Activated T-helper 17 cell treated with anti-CD3 and anti-CD28 coated beads, Interleukin-2, amount 50 U/mL, for 72 hours (primary cell): ENCODE results near the gene ARL8A. TPM values are rescaled to one million over a fixed set of nuclear protein-coding genes. Genes with fewer than 3 reads are reported as not detected.
"Not testable (repeated sequence)": the region's sequence is repeated elsewhere in the genome, so short reads cannot be mapped to it uniquely, and the experiment has no call there.

ENCODE experiments used
- ATAC-seq: fragments of 150-1000 bp; cut with Tn5 transposase; replicated peaks from 2 replicates; pipeline ENCODE4 v1.10.0; 2021; ENCODE audit warnings: mild to moderate bottlenecking, moderate library complexity
- H3K27ac Mint-ChIP-seq: one replicate; pipeline ENCODE4 v1.8.0; 2022; ENCODE audit warnings: mixed read lengths
- H3K27me3 Mint-ChIP-seq: one replicate; pipeline ENCODE4 v1.8.0; 2022; ENCODE audit warnings: mixed read lengths
- H3K36me3 Mint-ChIP-seq: one replicate; pipeline ENCODE4 v1.8.0; 2022; ENCODE audit warnings: low read depth, mild to moderate bottlenecking, mixed read lengths
- H3K4me1 Mint-ChIP-seq: one replicate; pipeline ENCODE4 v1.8.0; 2022; ENCODE audit warnings: mixed read lengths
- H3K4me3 Mint-ChIP-seq: one replicate; pipeline ENCODE4 v1.8.0; 2022; ENCODE audit warnings: mild to moderate bottlenecking, mixed read lengths
- H3K9me3 Mint-ChIP-seq: one replicate; pipeline ENCODE4 v1.8.0; 2022; ENCODE audit warnings: mixed read lengths
- total RNA-seq, 2 donors: library from RNA; stranded (reverse); gene quantifications; one replicate each; pipeline ENCODE4 v1.2.3, GENCODE V29; 2022

ARL8A gene
- total RNA-seq, 2 donors from 2014 or later = 43.6 to 51.4 TPM

DNA sequence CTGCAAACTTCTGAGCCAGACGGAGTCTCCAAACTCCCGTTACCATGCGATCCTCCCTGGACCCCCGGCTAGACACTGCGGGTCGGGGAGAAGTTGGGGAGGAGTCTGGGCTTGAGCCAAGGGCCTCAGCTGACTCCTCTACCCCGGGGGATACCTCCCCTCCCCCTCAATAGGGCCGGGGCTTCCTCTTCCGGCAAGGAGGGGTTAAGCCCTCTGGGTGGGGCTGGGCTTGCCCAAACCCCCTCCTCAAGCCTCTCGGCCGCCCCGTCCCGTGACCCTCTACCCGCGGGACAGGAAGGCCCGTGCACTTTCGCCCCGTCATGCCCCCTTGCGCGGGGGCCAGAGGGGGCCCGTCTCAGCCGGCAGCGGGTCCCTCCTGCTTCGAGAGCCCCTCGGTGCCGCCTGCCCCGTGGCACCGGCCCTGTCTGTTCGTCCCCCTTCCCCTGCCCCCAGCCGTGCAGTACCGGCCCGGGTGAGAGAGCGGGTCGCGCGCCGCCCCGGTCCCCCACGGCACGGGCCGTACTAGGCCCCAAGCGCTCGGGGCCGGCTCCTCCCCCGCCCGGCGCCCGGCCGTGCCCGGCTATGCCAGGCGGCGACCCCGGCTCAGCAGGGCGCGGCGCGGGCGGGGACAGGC, 652 bp downstream of the ARL8A start:
- H3K27ac Mint-ChIP-seq = peak overlapping the region; percentile 98
- peak overlapping the region; percentile 97 for H3K4me3 Mint-ChIP-seq
- peaks cover 31% of the 10 kb centered on the region for H3K36me3 Mint-ChIP-seq
- peak; percentile 60 for ATAC-seq
- no peaks in the 10 kb centered on the region for H3K27me3 Mint-ChIP-seq
- no peaks in the 10 kb centered on the region for H3K9me3 Mint-ChIP-seq
- peaks cover 10% of the 10 kb centered on the region for H3K4me1 Mint-ChIP-seq

GRCh38 chr1:202143011-202143767, 1.3 kb downstream of the ARL8A start:
- peak overlapping the region; percentile 97 for H3K4me3 Mint-ChIP-seq
- no peaks in the 10 kb centered on the region for H3K27me3 Mint-ChIP-seq
- H3K27ac Mint-ChIP-seq = peak overlapping the region; percentile 98
- ATAC-seq = peak; percentile 9
- H3K36me3 Mint-ChIP-seq = peaks cover 31% of the 10 kb centered on the region
- H3K9me3 Mint-ChIP-seq = no peaks in the 10 kb centered on the region
- H3K4me1 Mint-ChIP-seq = peaks cover 10% of the 10 kb centered on the region

GRCh38 chr1:202141468-202141867, 3.1 kb downstream of the ARL8A start:
- not testable (repeated sequence) for ATAC-seq, H3K9me3 Mint-ChIP-seq, H3K27me3 Mint-ChIP-seq, H3K4me1 Mint-ChIP-seq
- peak overlapping the region; percentile 97 for H3K4me3 Mint-ChIP-seq
- H3K27ac Mint-ChIP-seq = peak overlapping the region; percentile 65
- H3K36me3 Mint-ChIP-seq = peaks cover 27% of the 10 kb centered on the region

- no peaks in the 10 kb centered on the region for H3K9me3 Mint-ChIP-seq
- no peak for ATAC-seq
- H3K4me1 Mint-ChIP-seq = peaks cover 7% of the 10 kb centered on the region
- no peak overlapping the region for H3K27ac Mint-ChIP-seq
- H3K4me3 Mint-ChIP-seq = no peak overlapping the region
- peaks cover 29% of the 10 kb centered on the region for H3K36me3 Mint-ChIP-seq
- H3K27me3 Mint-ChIP-seq = no peaks in the 10 kb centered on the region
Measured at GRCh38 chr1:202140833-202141232, 3.7 kb downstream of the ARL8A start.

GRCh38 chr1:202135221-202135721, 9.3 kb downstream of the ARL8A start:
- Mint-ChIP-seq H3K27me3 (no peaks in the 10 kb centered on the region), H3K36me3 (peaks cover 63% of the 10 kb centered on the region), H3K27ac (no peak overlapping the region), H3K4me1 (no peaks in the 10 kb centered on the region), H3K9me3 (no peaks in the 10 kb centered on the region), H3K4me3 (no peak overlapping the region)
- peak; percentile 89 for ATAC-seq

GRCh38 chr1:202134645-202135172, 9.8 kb downstream of the ARL8A start:
- no peak for ATAC-seq
- Mint-ChIP-seq H3K4me3 (no peak overlapping the region), H3K9me3 (no peaks in the 10 kb centered on the region), H3K36me3 (peaks cover 63% of the 10 kb centered on the region), H3K4me1 (no peaks in the 10 kb centered on the region), H3K27ac (no peak overlapping the region), H3K27me3 (no peaks in the 10 kb centered on the region)

- Mint-ChIP-seq H3K27ac (no peak overlapping the region), H3K9me3 (no peaks in the 10 kb centered on the region), H3K4me1 (no peaks in the 10 kb centered on the region), H3K27me3 (no peaks in the 10 kb centered on the region), H3K36me3 (peaks cover 62% of the 10 kb centered on the region), H3K4me3 (no peak overlapping the region)
- ATAC-seq = no peak
Measured at GRCh38 chr1:202133989-202134388, 10.5 kb downstream of the ARL8A start.

DNA sequence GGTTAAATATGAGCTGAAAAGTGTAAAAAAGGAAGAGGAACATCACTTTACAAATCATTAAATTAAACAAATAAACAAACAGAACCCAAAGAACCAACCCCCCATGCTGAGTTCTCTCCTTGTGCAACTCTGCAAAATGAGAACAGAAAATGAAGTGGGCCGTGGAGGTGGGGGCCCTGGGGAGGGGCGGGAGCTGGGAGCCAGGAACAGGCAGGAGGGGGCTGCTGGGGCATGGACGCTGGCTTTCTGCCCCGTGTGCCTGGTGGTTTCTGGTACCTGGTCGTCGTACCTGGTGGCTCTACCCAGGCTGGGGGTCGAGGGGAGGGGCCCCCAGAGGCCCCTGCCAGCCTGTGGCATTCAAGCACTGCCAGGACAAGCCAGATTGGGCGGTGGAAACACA, 11.0 kb downstream of the ARL8A start:
- H3K4me1 Mint-ChIP-seq = no peaks in the 10 kb centered on the region
- no peaks in the 10 kb centered on the region for H3K9me3 Mint-ChIP-seq
- H3K36me3 Mint-ChIP-seq = peaks cover 57% of the 10 kb centered on the region
- ATAC-seq = no peak
- H3K27me3 Mint-ChIP-seq = no peaks in the 10 kb centered on the region
- no peak overlapping the region for H3K27ac Mint-ChIP-seq
- H3K4me3 Mint-ChIP-seq = no peak overlapping the region

- Mint-ChIP-seq H3K27me3 (no peaks in the 10 kb centered on the region), H3K4me1 (no peaks in the 10 kb centered on the region), H3K4me3 (no peak overlapping the region), H3K9me3 (no peaks in the 10 kb centered on the region), H3K27ac (no peak overlapping the region), H3K36me3 (peaks cover 52% of the 10 kb centered on the region)
- no peak for ATAC-seq
Measured at GRCh38 chr1:202133001-202133400, 11.5 kb downstream of the ARL8A start.

GRCh38 chr1:202131956-202132821, 12.3 kb downstream of the ARL8A start:
- ATAC-seq = no peak
- no peaks in the 10 kb centered on the region for H3K4me1 Mint-ChIP-seq
- no peaks in the 10 kb centered on the region for H3K9me3 Mint-ChIP-seq
- H3K27ac Mint-ChIP-seq = no peak overlapping the region
- peaks cover 49% of the 10 kb centered on the region for H3K36me3 Mint-ChIP-seq
- no peak overlapping the region for H3K4me3 Mint-ChIP-seq
- H3K27me3 Mint-ChIP-seq = peaks cover 2% of the 10 kb centered on the region

- Mint-ChIP-seq H3K4me1 (no peaks in the 10 kb centered on the region), H3K9me3 (no peaks in the 10 kb centered on the region), H3K27me3 (peaks cover 4% of the 10 kb centered on the region), H3K4me3 (no peak overlapping the region), H3K27ac (no peak overlapping the region), H3K36me3 (peaks cover 43% of the 10 kb centered on the region)
- ATAC-seq = no peak
Measured at GRCh38 chr1:202130816-202131522, 13.6 kb downstream of the ARL8A start.

GRCh38 chr1:202130297-202130721, 14.2 kb downstream of the ARL8A start:
- Mint-ChIP-seq H3K9me3 (no peaks in the 10 kb centered on the region), H3K36me3 (peaks cover 37% of the 10 kb centered on the region), H3K4me1 (no peaks in the 10 kb centered on the region), H3K27me3 (peaks cover 4% of the 10 kb centered on the region), H3K4me3 (no peak overlapping the region), H3K27ac (no peak overlapping the region)
- peak; percentile 5 for ATAC-seq

- Mint-ChIP-seq H3K36me3 (peaks cover 30% of the 10 kb centered on the region), H3K27me3 (peaks cover 4% of the 10 kb centered on the region), H3K4me3 (no peak overlapping the region), H3K9me3 (no peaks in the 10 kb centered on the region), H3K27ac (no peak overlapping the region), H3K4me1 (no peaks in the 10 kb centered on the region)
- ATAC-seq = no peak
Measured at GRCh38 chr1:202129453-202130296, 14.9 kb downstream of the ARL8A start.
